OCI-LY3 (cell line): ENCODE measurements around the gene ILKAP.

Experiments
- H2AFZ ChIP-seq: fragments of 200-600, 300-600 bp; shearing (Covaris generic); 2 replicates; pipeline ENCODE4 v1.6.0; 2014; ENCODE audit warnings: antibody characterized with exemption, low read depth, low read length
- H3K27ac ChIP-seq: fragments of 200-600, 300-600 bp; sonication (generic); 2 replicates; pipeline ENCODE4 v1.5.1; 2014; ENCODE audit warnings: mild to moderate bottlenecking, low read length, moderate library complexity, mixed read lengths
- H3K27me3 ChIP-seq: fragments of 200-600, 300-600 bp; sonication (generic); 2 replicates; pipeline ENCODE4 v1.6.1; 2014; ENCODE audit warnings: low read depth, low read length, mixed read lengths
- H3K36me3 ChIP-seq: fragments of 200-600, 300-600 bp; sonication (generic); replicated peaks from 2 replicates; pipeline ENCODE3; 2014; ENCODE audit warnings: low read depth, low read length, mixed read lengths
- H3K4me1 ChIP-seq: fragments of 300-600, 200-600 bp; sonication (generic); 2 replicates; pipeline ENCODE4 v1.6.1; 2014; ENCODE audit warnings: low read length, mixed read lengths
- H3K4me2 ChIP-seq: fragments of 200-600, 300-600 bp; sonication (generic); 2 replicates; pipeline ENCODE4 v1.6.1; 2014; ENCODE audit warnings: low read length, mixed read lengths
- H3K4me3 ChIP-seq: fragments of 300-600, 200-600 bp; sonication (generic); 2 replicates; pipeline ENCODE4 v1.5.1; 2014; ENCODE audit warnings: antibody characterized with exemption, mild to moderate bottlenecking, low read length, moderate library complexity
- H3K79me2 ChIP-seq: fragments of 300-600, 200-600 bp; shearing (Covaris generic); 2 replicates; pipeline ENCODE4 v1.6.1; 2014; ENCODE audit warnings: mild to moderate bottlenecking, low read length, mixed read lengths
- H3K9ac ChIP-seq: fragments of 300-600, 200-600 bp; shearing (Covaris generic); 2 replicates; pipeline ENCODE4 v1.6.0; 2014; ENCODE audit warnings: mild to moderate bottlenecking, low read length, moderate library complexity
- H3K9me3 ChIP-seq: fragments of 200-600, 300-600 bp; shearing (Covaris generic); 2 replicates; pipeline ENCODE4 v1.6.1; 2014; ENCODE audit warnings: low read length, mixed read lengths; ENCODE audit not compliant: insufficient read depth
- H4K20me1 ChIP-seq: fragments of 200-600, 300-600 bp; sonication (generic); 2 replicates; pipeline ENCODE4 v1.6.1; 2016; ENCODE audit warnings: low read length, mixed read lengths; ENCODE audit not compliant: insufficient read depth
- CTCF ChIP-seq: fragments of 200-600, 300-600 bp; sonication (generic); IDR thresholded peaks from 2 replicates; pipeline ENCODE4 v1.5.1; 2014; ENCODE audit warnings: antibody characterized with exemption, low read length, low read depth
- EZH2phosphoT487 ChIP-seq: fragments of 200-600 bp; shearing (Covaris generic); IDR thresholded peaks from 2 replicates; pipeline ENCODE4 v1.6.1; 2018; ENCODE audit warnings: antibody characterized with exemption, mixed run types, low read depth

Gene ILKAP

DNA sequence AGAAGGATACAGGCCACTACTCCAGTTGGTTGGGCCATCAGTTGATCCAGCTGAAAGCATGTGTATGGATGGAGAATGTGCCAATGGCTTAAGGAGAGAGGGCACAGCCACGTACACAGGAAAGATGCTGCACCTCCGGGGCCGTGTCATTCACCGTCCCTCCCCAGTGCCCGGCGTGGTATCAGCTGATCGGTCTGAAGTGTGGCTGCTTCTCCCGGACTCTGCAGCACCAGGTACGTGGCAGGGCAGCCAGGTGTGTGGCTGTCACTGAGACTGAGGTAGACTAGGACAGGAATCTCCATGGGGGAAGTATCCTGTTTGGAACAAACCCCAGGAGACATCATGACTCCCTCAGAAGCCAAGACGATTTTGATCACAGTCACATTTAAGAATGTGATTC is 48.9 kb downstream of the ILKAP start:
- Histone ChIP-seq H3K4me2 (no peak overlapping the region), H4K20me1 (no peaks in the 10 kb centered on the region), H3K27ac (no peak overlapping the region), H2AFZ (no peak overlapping the region), H3K9ac (no peak overlapping the region), H3K4me3 (no peak overlapping the region), H3K9me3 (no peaks in the 10 kb centered on the region), H3K36me3 (no peaks in the 10 kb centered on the region), H3K27me3 (no peaks in the 10 kb centered on the region), H3K79me2 (no peaks in the 10 kb centered on the region), H3K4me1 (peaks cover under 1% of the 10 kb centered on the region; the same call in 1 of the 2 replicates)
- TF ChIP-seq EZH2phosphoT487: no peak
- no peak for TF ChIP-seq CTCF

DNA sequence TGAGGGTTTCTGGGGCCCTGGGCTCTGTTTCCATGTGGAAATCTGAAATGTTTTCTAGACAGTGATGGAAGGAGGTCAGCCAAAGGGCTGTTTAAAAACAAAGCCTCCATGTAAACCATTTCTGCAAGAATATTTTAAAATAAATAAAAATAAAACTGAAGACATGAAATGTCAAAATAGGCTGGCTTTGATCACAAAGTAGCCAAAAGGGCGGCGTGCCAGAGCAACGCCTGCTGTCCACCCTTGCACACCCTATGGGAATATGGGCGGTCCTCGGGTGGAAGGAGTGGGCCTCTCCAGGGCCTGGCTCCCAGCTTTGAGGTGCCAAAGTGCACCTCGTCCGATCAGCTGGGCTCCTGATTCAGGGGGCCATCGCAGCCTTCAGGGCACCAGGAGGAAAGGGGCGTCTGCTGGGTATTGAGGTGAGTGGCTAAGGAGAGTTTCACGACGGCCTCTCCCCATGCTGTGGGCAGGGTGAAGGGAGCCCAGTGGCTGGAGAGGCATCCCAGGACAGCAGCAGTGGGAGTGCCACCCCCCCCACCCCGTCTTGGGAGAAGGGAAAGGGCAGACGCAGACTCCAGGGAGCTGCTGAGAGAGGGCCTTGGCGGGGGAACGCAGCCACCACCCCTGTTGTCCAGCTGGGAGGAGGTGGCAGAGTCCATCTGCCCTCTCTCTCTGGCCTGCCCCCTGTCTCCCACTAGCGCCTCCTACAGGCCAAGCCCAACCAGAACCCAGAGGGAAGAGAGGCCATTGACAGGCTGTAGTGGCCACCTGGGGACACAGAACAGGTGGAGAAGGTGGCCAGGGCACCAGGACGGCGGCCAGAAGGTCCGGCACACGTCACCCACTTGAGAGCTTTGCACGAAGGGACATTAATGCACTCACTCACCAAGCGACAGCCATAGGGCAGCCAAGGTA is 50.5 kb downstream of the ILKAP start:
- Histone ChIP-seq H3K9me3 (no peaks in the 10 kb centered on the region), H3K4me3 (no peak overlapping the region), H2AFZ (no peak overlapping the region), H3K9ac (no peak overlapping the region), H3K79me2 (no peaks in the 10 kb centered on the region), H3K36me3 (no peaks in the 10 kb centered on the region), H4K20me1 (no peaks in the 10 kb centered on the region), H3K4me2 (no peak overlapping the region), H3K27ac (no peak overlapping the region), H3K4me1 (no peaks in the 10 kb centered on the region), H3K27me3 (no peaks in the 10 kb centered on the region)
- TF ChIP-seq CTCF: peak; percentile 19; the same call in 1 of the 2 replicates
- no peak for TF ChIP-seq EZH2phosphoT487

DNA sequence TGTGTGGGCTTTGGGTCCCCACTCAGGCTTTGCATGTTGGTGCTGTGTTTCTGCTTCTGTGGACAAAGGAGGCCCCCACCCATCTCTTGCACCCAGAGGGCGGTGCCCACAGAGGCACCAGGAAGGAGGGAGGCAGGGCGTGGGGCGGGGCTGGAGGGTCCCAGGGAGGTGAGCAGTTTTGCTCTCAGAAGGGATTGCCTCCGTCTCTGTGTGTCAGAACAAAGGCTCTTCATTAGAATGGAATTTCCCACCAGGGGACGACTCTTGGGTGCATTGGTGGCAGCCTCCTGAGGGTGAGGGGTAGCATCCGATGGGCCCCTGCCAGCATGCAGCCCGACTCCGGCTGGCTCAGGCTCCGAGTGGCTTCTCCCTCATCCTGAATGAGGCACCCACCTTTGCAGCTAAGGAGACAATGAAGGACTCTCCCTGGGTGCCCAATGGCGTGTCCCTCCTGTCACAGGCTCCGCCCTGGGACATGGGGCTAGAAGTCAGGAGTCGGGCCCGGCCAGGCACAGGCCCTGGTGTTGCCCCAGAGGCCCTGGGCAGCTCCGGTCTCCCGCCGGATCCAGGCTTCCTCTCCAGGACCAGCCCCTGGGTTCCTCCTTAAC is 51.8 kb downstream of the ILKAP start:
- Histone ChIP-seq H3K27me3 (no peaks in the 10 kb centered on the region), H3K27ac (no peak overlapping the region), H3K36me3 (no peaks in the 10 kb centered on the region), H3K9me3 (no peaks in the 10 kb centered on the region), H3K9ac (no peak overlapping the region), H3K4me3 (no peak overlapping the region), H2AFZ (no peak overlapping the region), H3K4me1 (no peaks in the 10 kb centered on the region), H3K79me2 (no peaks in the 10 kb centered on the region), H3K4me2 (no peak overlapping the region), H4K20me1 (no peaks in the 10 kb centered on the region)
- TF ChIP-seq EZH2phosphoT487: no peak
- no peak for TF ChIP-seq CTCF

GRCh38 chr2:238151205-238151604 is 52.3 kb downstream of the ILKAP start:
- no peaks in the 10 kb centered on the region for H4K20me1 ChIP-seq
- H3K27ac ChIP-seq: no peak overlapping the region
- no peak overlapping the region for H3K9ac ChIP-seq
- no peaks in the 10 kb centered on the region for H3K27me3 ChIP-seq
- no peak overlapping the region for H3K4me3 ChIP-seq
- TF ChIP-seq CTCF: no peak
- TF ChIP-seq EZH2phosphoT487: no peak
- H3K9me3 ChIP-seq: no peaks in the 10 kb centered on the region
- H3K79me2 ChIP-seq: no peaks in the 10 kb centered on the region
- no peaks in the 10 kb centered on the region for H3K4me1 ChIP-seq
- H3K4me2 ChIP-seq: no peak overlapping the region
- no peak overlapping the region for H2AFZ ChIP-seq
- H3K36me3 ChIP-seq: no peaks in the 10 kb centered on the region
